HG03469 (cell line): ENCODE results near the gene FAM20C.

Experiments
- ATAC-seq: cut with Tn5 transposase; IDR thresholded peaks from one replicate; pipeline ENCODE4 v1.9.1; 2021; ENCODE audit warnings: mild to moderate bottlenecking, moderate library complexity, moderate number of reproducible peaks; ENCODE audit not compliant: unreplicated experiment

The FAM20C gene

GRCh38 chr7:158771-159170, 33.6 kb upstream of the FAM20C start:
- no peak for ATAC-seq

DNA sequence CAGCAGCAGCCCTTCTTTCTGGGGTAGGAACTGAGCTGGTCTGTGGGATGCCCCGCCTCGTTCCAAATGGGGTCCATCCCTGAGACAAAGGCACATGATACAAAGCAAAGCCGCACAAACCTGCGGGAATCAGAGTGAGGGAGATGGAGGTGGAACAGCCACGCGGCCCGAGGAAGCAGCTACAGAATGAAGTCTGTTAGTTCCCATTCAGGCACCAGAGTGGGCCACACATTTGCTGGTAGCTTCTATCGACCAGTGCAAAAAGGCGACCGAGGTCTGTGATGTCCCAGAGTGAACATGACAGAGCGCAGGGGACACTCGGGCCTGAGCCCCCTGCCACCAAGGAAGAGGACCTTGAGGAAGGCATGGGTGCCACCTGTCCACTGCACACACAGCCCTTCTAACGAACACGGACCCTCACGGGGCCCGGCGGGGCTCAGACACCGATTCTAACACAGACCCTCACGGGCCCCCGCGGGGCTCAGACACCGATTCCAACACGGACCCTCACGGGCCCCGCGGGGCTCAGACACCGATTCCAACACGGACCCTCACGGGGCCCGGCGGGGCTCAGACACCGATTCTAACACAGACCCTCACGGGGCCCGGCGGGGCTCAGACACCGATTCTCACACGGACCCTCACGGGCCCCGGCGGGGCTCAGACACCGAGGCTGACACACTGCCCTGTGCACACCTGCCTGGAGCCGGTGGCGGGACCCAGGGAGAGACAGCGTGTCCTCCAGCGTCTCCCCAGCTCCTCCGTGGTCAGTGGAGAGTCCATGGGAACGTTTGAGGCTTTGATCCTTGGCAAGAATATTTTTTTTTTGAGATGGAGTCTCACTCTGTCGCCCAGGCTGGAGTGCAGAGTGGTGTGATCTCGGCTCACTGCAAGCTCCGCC, 32.8 kb upstream of the FAM20C start:
- no peak for ATAC-seq

DNA sequence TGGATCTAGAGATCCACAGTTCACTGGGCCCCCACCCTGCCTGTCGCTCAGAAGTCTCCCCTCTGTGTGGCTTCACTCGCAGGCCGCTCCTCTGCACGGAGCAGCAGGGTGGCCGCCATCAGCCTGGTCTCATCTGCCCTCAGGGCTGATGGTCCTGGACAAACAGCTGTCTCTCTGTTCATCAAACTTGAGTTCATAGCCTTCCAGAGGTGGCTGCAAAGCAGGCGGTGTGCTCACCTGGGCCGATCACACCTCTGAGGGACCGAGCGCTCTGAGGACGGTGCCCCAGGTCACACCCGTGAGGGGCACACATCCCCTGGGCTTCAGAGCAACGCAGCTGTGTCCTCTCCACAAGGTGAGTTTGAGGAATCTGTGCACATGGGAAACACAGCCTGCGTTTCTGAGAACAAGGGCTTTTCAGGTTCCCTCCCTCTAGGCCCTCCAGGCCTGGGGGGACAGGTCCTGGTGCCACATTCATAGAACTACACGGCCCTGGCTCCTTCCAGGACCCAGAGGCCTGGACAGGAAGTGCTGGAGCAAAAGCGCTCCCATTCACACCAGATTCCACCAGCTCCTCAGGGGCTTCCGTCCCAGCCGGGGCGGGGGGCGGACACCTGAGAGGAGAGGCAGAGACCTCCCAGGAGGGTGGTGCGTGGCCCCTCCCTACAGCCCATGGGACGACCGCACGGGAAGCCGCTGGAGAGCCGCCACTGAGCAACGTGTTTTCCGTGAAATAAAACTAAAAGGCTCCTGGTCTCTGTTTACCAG, 31.2 kb upstream of the FAM20C start:
- no peak for ATAC-seq

DNA sequence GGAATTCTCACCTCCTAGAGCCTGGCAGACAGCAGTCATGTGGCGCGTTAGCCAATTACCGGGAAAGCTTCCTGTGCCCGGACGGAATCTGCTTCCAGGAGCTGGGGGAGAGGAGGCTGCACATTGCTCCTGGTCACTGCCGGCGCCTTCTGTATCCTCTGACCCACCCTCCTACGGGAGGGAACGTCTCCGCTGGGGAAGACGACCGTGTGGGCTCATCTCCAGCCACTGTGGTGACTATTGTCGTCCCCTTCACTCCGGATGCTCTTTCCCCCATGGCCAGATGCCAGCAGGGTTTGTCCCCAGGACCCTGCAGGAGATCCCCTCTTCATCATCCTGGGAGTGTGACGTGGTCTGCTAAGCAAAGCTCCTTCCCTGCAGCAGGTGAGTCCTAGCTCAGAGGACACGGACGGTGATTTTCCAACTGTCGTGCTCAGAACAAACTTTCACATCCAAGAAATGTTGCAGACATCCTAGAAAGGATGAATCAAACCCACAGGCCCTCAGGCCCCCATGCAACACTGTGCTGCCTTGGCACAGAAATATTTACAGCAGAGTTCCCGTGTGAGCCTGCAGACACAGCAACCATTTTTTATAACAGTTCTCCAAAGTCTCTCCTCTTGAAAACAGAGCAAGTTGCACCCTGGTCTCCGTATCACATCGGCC, 29.6 kb upstream of the FAM20C start:
- no peak for ATAC-seq

DNA sequence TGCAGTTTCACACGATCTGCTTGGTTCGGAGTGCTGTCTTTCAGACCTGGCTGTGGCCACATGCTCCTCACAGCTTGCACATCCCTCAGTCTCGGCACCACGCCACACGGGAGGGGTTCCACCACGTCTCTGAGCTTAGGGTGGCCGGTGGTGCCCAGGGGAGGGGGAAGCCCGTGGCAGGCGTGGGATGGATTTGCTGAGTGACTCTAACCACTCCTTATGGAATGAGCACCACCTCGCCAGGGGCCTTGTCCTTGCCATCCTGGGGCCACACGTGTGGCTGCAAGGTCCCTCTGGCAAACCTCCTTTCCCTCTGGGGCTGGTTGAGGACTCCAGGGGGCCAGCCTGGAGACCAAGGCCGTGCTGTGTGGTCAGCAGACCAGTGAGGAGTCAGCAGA, 29.1 kb upstream of the FAM20C start:
- ATAC-seq, result no peak

- no peak for ATAC-seq
Measured at GRCh38 chr7:163971-164881, 28.1 kb upstream of the FAM20C start.

DNA sequence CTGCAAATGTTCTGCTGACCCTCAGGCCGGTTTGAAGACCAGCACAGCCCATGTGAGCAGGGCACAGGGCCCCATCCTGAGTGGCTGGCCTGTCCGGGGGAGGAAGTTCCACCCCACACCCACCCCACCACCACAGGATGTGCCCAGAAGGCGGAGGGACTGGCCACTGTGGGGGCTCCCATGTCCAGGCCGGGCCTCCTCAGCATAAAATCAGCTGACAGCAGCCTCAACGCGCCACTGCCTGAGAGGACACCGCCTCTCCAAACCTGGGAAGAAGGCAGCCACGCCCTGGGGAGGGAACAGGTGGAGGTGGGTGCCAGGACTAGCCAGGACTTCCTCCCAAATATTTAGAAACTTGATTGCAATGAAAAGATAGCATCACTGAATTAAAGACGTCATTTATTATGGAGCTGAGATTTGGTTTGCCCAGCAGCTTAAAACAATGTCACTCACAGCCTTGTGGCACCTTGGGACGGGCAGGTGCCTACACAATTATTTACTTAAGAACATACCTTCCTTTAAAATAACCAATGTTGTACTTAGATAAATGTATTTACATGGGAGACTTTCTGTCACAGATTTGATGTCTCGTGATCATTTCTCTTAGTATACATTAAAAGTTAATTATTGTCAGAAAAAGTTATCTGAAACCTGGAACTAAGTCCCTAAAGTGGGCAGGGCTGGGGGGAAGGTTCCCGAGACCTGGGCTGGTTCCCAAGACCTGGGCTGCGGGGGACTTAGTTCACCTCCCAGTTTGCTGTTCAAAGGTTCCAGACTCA, 27.3 kb upstream of the FAM20C start:
- no peak for ATAC-seq

DNA sequence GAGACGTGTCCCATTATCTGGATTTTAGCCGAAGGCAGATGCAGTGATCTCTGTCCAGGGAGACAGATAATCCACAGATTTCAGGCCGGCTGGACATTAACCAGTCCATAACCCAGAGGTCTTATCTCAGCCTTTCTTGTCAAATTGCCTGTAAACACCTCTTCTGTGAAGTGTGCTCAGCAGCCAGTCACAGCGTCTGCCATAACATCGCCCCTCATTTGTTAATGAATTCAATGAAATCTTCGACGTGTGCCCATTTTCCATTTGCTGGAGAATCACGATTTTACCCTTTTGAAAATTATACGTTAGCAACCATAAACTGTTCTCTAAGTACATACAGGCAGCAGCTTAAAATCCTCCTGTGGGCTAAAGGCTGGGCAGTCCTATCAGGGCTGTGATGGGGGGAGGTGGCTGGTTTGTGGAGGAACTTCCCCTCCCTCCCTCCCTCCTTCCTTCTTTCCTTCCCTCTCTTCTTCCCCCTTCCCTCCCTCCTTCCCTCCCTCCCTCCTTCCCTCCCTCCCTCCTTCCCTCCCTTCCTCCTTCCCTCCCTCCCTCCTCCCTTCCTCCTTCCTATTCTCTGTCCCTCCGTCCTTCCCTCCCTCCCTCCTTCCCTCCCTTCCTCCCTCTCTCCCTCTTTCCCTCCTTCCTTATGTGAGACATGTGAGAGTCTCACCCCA, 26.6 kb upstream of the FAM20C start:
- no peak for ATAC-seq

DNA sequence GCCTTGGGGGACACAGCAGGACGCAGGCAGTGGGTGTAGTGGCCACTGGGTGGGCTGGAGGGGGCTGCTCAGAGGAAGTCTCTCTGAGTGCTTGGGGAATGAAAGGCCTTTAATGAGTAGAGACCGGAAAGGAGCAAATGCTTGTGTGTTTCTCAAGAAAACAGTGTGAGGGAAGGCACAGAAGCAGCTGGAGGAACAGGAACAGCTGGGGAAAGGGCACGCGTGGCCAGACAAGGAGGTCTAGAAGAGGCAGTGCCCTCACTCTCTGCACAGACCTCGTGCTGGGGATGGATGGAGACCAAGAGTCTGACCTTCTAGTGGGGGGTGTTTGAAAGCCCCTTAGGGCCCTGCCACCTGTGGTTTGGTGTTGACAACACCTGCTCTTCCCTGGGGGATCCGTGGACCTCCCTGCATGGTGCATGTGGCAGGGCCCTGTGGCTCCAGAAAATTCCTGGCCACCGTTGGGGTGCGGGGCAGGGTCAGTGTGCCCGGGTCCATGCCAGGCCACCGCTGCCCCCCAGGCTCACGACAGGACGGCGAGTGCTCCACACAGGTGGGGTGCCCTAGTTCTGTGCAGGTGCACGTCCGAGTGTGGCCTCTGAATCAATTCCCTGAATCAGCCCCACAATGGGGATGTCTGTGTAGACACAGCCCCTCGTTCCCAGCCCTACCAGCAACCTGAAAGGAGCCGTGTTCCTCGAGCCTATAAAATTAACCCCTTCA, 25.9 kb upstream of the FAM20C start:
- no peak for ATAC-seq

DNA sequence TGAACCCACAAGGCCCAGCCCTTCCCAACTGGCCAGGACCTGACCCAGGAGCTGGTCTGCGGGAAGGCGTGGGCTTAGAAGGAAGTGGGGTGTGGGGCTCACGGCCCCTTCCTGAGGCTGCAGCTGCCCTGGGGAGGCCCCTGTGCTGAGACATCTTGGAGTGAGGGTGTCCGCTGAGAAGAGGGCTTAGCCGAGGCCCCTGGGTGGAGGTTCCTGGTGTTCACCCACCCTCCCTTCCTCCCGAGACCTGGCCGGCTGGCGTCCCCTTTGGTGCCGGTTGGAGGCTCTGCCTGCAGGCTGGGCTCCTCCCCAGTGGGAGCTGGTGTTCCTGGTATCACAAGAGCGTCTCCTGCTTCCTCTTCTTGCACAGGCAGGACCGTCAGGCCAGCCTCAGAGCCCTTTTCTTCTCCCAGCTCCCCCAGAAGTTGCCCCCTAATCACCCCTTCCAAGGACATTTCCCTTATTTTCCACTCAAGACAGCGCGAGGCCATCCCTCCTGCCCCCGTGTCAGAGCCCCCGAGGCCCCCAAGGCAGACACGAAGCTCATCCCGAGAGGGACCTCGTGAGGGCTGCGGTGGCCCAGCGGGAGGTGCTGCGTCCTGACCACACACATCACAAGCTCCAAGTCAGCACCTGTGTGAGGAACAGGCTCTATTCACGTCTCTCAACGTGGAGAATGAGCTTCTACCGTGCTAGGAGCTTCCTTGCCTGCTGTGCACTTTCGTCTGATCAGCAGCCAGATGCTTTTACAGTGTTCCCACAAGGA, 25.1 kb upstream of the FAM20C start:
- no peak for ATAC-seq

DNA sequence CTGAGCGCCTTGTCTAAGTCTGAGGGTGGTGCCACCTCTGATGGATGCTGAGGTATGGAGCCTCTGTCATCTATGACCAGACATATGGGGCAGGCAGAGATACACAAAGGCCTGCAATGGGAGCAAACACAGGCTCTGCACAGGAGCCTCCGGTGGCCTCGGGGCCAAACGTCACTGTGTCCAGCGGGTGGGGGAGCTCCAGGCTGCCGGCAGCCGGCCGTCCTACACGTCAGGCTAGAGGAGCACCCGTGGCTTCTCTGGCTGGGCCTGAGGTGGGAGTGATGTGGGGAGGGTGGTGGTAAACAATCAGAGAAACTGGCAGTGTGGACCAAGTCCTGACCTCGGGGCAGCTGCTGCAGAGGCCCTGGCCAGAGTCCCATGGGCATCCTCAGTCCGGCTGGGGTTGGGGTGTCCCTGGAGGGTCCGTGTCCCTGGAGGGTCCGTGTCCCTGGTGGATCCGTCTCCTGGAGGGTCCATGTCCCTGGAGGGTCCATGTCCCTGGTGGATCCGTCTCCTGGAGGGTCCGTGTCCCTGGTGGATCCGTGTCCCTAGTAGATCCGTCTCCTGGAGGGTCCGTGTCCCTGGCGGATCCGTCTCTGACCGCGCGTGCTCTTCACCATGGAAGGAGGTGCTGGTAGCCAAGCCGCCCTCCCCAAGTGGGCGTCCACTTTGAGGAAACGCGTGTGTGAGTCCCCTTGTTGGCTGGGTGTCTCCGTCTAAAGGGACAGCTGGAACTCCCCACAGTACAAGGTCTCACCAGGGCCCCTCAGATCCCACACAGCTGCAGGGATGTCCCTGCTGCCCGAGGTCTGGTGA, 24.2 kb upstream of the FAM20C start:
- ATAC-seq, result no peak

DNA sequence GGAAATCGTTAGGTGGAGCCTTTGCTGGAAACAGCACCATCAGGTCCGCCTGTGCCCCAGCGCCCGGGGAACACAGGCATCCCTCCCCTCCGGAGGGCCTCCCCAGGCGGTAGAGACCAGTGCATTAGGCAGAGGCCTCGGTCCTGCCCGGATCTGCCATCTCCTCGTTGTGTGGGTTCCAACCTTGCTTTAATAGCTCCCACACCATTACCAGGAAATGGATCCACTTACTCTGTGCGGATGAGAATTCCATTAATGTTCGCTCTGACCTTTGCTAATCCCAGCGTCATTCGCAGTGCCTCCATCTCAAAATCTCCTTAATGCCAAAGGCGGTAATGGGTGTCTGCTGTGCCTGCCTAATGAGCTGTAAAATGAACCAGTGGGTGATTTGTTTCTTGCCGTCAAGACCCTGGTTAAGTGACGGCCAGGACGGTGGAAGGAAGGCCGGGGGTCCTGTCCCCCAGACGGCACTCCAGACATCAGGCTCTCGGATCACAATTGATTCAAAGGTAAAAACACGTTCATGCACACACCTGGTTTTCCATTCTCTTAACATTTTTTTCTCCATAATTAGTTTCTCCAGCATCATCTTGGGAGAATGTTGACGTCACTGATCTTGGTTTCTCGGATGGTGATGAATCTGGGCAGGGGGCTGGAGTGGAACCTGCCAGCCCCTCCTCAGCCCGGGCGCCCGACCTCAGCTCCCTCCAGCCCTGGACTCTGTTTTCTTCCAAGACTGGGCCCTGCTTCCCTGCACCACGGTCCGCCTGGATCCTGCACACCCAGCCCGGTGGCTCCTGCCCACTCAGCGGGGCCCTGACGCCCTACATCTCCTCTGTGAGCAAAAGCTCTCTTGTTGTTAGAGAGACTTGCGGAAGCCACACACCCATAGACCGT, 22.8 kb upstream of the FAM20C start:
- ATAC-seq, result no peak

- no peak for ATAC-seq
Measured at GRCh38 chr7:170551-171363, 21.6 kb upstream of the FAM20C start.

DNA sequence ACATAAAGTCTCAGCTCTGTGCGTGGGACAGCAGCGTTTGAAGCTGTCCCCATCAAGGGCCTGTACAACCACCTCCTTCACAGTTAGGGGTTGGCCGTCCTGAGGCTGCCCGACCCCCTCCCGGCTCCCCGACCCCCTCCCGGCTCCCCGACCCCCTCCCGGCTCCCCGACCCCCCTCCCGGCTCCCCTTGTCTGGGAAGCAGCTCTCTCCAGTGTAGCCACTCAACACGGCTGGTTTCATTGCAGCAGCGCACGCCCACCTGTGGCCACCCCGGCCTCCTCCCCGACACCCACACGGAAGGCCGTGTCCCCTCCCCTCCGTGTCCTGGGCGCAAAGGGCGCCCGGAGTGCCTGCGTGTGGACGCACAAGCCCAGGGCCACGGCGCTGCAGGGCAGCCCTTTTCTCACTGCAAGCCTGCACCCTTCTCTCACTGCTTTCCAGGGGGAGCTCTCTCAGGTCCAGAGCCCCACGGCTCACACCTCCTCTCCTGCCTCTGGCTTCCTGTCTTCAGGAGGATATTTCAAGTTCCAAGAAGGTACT, 20.9 kb upstream of the FAM20C start:
- no peak for ATAC-seq
